SK-N-MC (cell line): ENCODE data around the gene SMURF2.

ENCODE experiments used
- DNase-seq: peaks from one replicate; pipeline ENCODE4 v3.0.0-alpha.2; 2011; ENCODE audit warnings: low read depth, low spot score
- H3K27ac ChIP-seq: fragments of 200-600 bp; sonication (generic); 2 replicates; pipeline ENCODE4 v1.5.1; 2016; ENCODE audit warnings: mixed run types
- H3K36me3 ChIP-seq: fragments of 200-600 bp; sonication (generic); 2 replicates; pipeline ENCODE4 v1.6.1; 2017; ENCODE audit warnings: antibody characterized with exemption, low read length, mixed read lengths; ENCODE audit not compliant: insufficient read depth
- H3K4me3 ChIP-seq: fragments of 200-600 bp; sonication (generic); 2 replicates; pipeline ENCODE4 v1.5.1; 2016
- H3K9ac ChIP-seq: fragments of 200-600 bp; sonication (generic); 2 replicates; pipeline ENCODE4 v1.8.0; 2017; ENCODE audit warnings: mixed run types, mixed read lengths; ENCODE audit not compliant: insufficient read length
- H3K9me3 ChIP-seq: fragments of 200-600 bp; sonication (generic); 2 replicates; pipeline ENCODE4 v1.6.1; 2017; ENCODE audit warnings: low read depth, mild to moderate bottlenecking, antibody characterized with exemption, low read length, moderate library complexity, mixed read lengths
- EZH2 ChIP-seq: fragments of 200-600 bp; sonication (generic); IDR thresholded peaks from one replicate; pipeline ENCODE4 v1.6.1; 2017; ENCODE audit warnings: antibody characterized with exemption
- FOXP2 ChIP-seq: optimal IDR thresholded peaks from 2 replicates; pipeline ENCODE3; 2011; ENCODE audit warnings: mild to moderate bottlenecking, moderate library complexity; ENCODE audit not compliant: insufficient read depth; ENCODE audit errors: extremely low read length, control extremely low read depth
- POLR2AphosphoS5 ChIP-seq: IDR thresholded peaks from 2 replicates; pipeline ENCODE4 v1.6.1; 2012; ENCODE audit warnings: mild to moderate bottlenecking, low read depth, low read length, borderline replicate concordance

SMURF2 gene

GRCh38 chr17:64574646-64575045 is 87.5 kb downstream of the SMURF2 start:
- no peak for DNase-seq
- Histone ChIP-seq H3K27ac (peak overlapping the region; percentile 68; the same call in 1 of the 2 replicates), H3K4me3 (no peak overlapping the region), H3K9me3 (no peaks in the 10 kb centered on the region), H3K9ac (no peak overlapping the region), H3K36me3 (peaks cover 11% of the 10 kb centered on the region)
- TF ChIP-seq FOXP2: no peak
- no peak for TF ChIP-seq POLR2AphosphoS5
- no peak for TF ChIP-seq EZH2

- H3K36me3 ChIP-seq: peaks cover 14% of the 10 kb centered on the region
- H3K4me3 ChIP-seq: no peak overlapping the region
- no peaks in the 10 kb centered on the region for H3K9me3 ChIP-seq
- TF ChIP-seq POLR2AphosphoS5: no peak
- TF ChIP-seq EZH2: no peak
- no peak for TF ChIP-seq FOXP2
- no peak overlapping the region for H3K27ac ChIP-seq
- H3K9ac ChIP-seq: no peak overlapping the region
- DNase-seq: no peak
Measured at GRCh38 chr17:64573214-64573613, 88.9 kb downstream of the SMURF2 start.

GRCh38 chr17:64572682-64573154 is 89.4 kb downstream of the SMURF2 start:
- peaks cover 15% of the 10 kb centered on the region for H3K36me3 ChIP-seq
- TF ChIP-seq FOXP2 (no peak), EZH2 (no peak), POLR2AphosphoS5 (no peak)
- no peaks in the 10 kb centered on the region for H3K9me3 ChIP-seq
- no peak overlapping the region for H3K4me3 ChIP-seq
- peak overlapping the region; percentile 49; the same call in 1 of the 2 replicates for H3K27ac ChIP-seq
- no peak overlapping the region for H3K9ac ChIP-seq
- DNase-seq: no peak

- no peak for TF ChIP-seq POLR2AphosphoS5
- no peak for TF ChIP-seq FOXP2
- TF ChIP-seq EZH2: no peak
- peaks cover 12% of the 10 kb centered on the region for H3K36me3 ChIP-seq
- H3K4me3 ChIP-seq: no peak overlapping the region
- no peak for DNase-seq
- no peaks in the 10 kb centered on the region for H3K9me3 ChIP-seq
- no peak overlapping the region for H3K9ac ChIP-seq
- peak overlapping the region; percentile 1; the same call in 1 of the 2 replicates for H3K27ac ChIP-seq
Measured at GRCh38 chr17:64571746-64572145, 90.4 kb downstream of the SMURF2 start.

DNA sequence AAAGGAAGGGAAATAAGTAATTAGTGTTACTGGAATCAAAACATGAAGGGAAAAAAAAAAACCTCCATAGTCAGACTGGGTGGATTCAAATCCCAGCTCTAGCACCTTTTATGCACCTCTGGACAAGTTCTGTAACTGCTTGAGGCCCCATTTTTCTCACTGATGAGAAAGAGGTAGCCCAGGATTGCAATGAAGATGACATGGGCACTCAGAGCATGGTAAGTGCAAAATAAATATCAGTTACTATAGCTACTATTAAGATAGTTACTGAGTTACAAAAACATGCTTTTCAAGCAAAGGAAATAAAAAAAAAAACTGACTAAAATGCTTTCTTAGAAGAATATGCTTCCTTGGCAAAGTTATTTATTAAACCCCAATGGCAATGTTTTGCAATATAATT is 96.5 kb downstream of the SMURF2 start:
- H3K4me3 ChIP-seq: no peak overlapping the region
- TF ChIP-seq POLR2AphosphoS5 (no peak), EZH2 (no peak), FOXP2 (no peak)
- H3K9ac ChIP-seq: no peak overlapping the region
- 0 out of 2 replicates have a peak overlapping the region, but pooled peaks have one; percentile 35 for H3K27ac ChIP-seq
- peaks cover 15% of the 10 kb centered on the region for H3K36me3 ChIP-seq
- no peaks in the 10 kb centered on the region for H3K9me3 ChIP-seq
- no peak for DNase-seq

- H3K9ac ChIP-seq: no peak overlapping the region
- H3K9me3 ChIP-seq: no peaks in the 10 kb centered on the region
- DNase-seq: no peak
- H3K4me3 ChIP-seq: no peak overlapping the region
- TF ChIP-seq EZH2 (no peak), POLR2AphosphoS5 (no peak), FOXP2 (no peak)
- H3K36me3 ChIP-seq: peaks cover 15% of the 10 kb centered on the region
- H3K27ac ChIP-seq: no peak overlapping the region
Measured at GRCh38 chr17:64564098-64564497, 98.0 kb downstream of the SMURF2 start.

- Histone ChIP-seq H3K36me3 (peaks cover 12% of the 10 kb centered on the region), H3K27ac (no peak overlapping the region), H3K9ac (no peak overlapping the region), H3K4me3 (no peak overlapping the region), H3K9me3 (no peaks in the 10 kb centered on the region)
- DNase-seq: no peak
- no peak for TF ChIP-seq FOXP2
- TF ChIP-seq EZH2: no peak
- TF ChIP-seq POLR2AphosphoS5: no peak
Measured at GRCh38 chr17:64555281-64555680, 106.8 kb downstream of the SMURF2 start.

GRCh38 chr17:64554028-64554637 is 108.0 kb downstream of the SMURF2 start:
- peaks cover 12% of the 10 kb centered on the region for H3K36me3 ChIP-seq
- H3K9ac ChIP-seq: no peak overlapping the region
- H3K9me3 ChIP-seq: no peaks in the 10 kb centered on the region
- no peak overlapping the region for H3K4me3 ChIP-seq
- no peak overlapping the region for H3K27ac ChIP-seq
- no peak for TF ChIP-seq EZH2
- no peak for TF ChIP-seq FOXP2
- TF ChIP-seq POLR2AphosphoS5: no peak
- DNase-seq: no peak

GRCh38 chr17:64551461-64551860 is 110.6 kb downstream of the SMURF2 start:
- H3K4me3 ChIP-seq: no peak overlapping the region
- TF ChIP-seq EZH2: no peak
- no peak for TF ChIP-seq POLR2AphosphoS5
- no peak for TF ChIP-seq FOXP2
- H3K27ac ChIP-seq: peak overlapping the region; percentile 43; the same call in 1 of the 2 replicates
- peaks cover 12% of the 10 kb centered on the region for H3K36me3 ChIP-seq
- no peaks in the 10 kb centered on the region for H3K9me3 ChIP-seq
- H3K9ac ChIP-seq: peak overlapping the region; percentile 16
- no peak for DNase-seq
